Lower lobe of right lung (tissue), 2 donors: ENCODE results near the gene PHACTR3. TPM values are rescaled to one million over a fixed set of nuclear protein-coding genes. Genes with fewer than 3 reads are reported as not detected.

Experiments used
- ATAC-seq, 2 donors: fragments of 200-7000 bp; cut with Tn5 transposase; one replicate each; pipeline ENCODE4 v1.9.1; 2020 to 2022; ENCODE audit warnings: mild to moderate bottlenecking in 2 of 2, moderate library complexity in 2 of 2
- DNase-seq: peaks from one replicate; pipeline ENCODE4 v3.0.0-alpha.2; 2020
- H3K27ac ChIP-seq: fragments of 200-600 bp; one replicate; pipeline ENCODE4 v1.8.0; 2022
- H3K27me3 ChIP-seq: fragments of 200-600 bp; one replicate; pipeline ENCODE4 v1.8.0; 2022; ENCODE audit warnings: low read depth
- H3K36me3 ChIP-seq: fragments of 200-600 bp; one replicate; pipeline ENCODE4 v1.8.0; 2022; ENCODE audit warnings: mild to moderate bottlenecking
- H3K4me1 ChIP-seq: fragments of 200-600 bp; one replicate; pipeline ENCODE4 v1.8.0; 2022
- H3K4me3 ChIP-seq: fragments of 200-600 bp; one replicate; pipeline ENCODE4 v1.8.0; 2022; ENCODE audit warnings: mild to moderate bottlenecking
- H3K9me3 ChIP-seq: fragments of 200-600 bp; one replicate; pipeline ENCODE4 v1.8.0; 2022
- CTCF ChIP-seq: fragments of 200-600 bp; IDR thresholded peaks from one replicate; pipeline ENCODE4 v1.8.0; 2022; ENCODE audit warnings: antibody characterized with exemption, mild to moderate bottlenecking
- intact Hi-C: fragments of 100-400 bp; cut with DNase I; formaldehyde crosslinking; loops from one replicate; pipeline ENCODE4 v1.11.0; 2022
- total RNA-seq: library from RNA; stranded (reverse); fragmentation: NEBNext Ultra II Directional; extraction: Animal tissue kit (Norgen Biotek cat#: 25700); gene quantifications from one replicate; pipeline ENCODE4 v1.2.1, GENCODE V29; 2021
- donor health status: DM: no; HTN: yes; CAD: no; lungs with severe emphysema.

PHACTR3 gene
- total RNA-seq, 1 donor from 2014 or later: 9.0 TPM

GRCh38 chr20:59823491-59824259, 219.3 kb downstream of the PHACTR3 start:
- TF ChIP-seq CTCF: no peak
- H3K4me1 ChIP-seq: peaks cover 5% of the 10 kb centered on the region
- no peak overlapping the region for H3K4me3 ChIP-seq
- H3K9me3 ChIP-seq: no peaks in the 10 kb centered on the region
- DNase-seq: no peak
- H3K27ac ChIP-seq: no peak overlapping the region
- no peak for ATAC-seq
- H3K27me3 ChIP-seq: no peaks in the 10 kb centered on the region
- no peaks in the 10 kb centered on the region for H3K36me3 ChIP-seq
- intact Hi-C loops: no loop called here

- Histone ChIP-seq H3K4me1 (peaks cover 5% of the 10 kb centered on the region), H3K4me3 (no peak overlapping the region), H3K27me3 (no peaks in the 10 kb centered on the region), H3K27ac (no peak overlapping the region), H3K9me3 (no peaks in the 10 kb centered on the region), H3K36me3 (no peaks in the 10 kb centered on the region)
- ATAC-seq (no peak), DNase-seq (no peak)
- no peak for TF ChIP-seq CTCF
- intact Hi-C loops: no loop called here
Measured at GRCh38 chr20:59824711-59825562, 220.6 kb downstream of the PHACTR3 start.

GRCh38 chr20:59825563-59825920, 221.2 kb downstream of the PHACTR3 start:
- intact Hi-C loops: no loop called here
- Histone ChIP-seq H3K36me3 (no peaks in the 10 kb centered on the region), H3K27me3 (no peaks in the 10 kb centered on the region), H3K4me3 (no peak overlapping the region), H3K27ac (peak overlapping the region; percentile 31), H3K4me1 (peaks cover 5% of the 10 kb centered on the region), H3K9me3 (no peaks in the 10 kb centered on the region)
- DNase-seq (no peak), ATAC-seq (no peak)
- no peak for TF ChIP-seq CTCF

GRCh38 chr20:59825944-59826759, 221.8 kb downstream of the PHACTR3 start:
- Histone ChIP-seq H3K4me3 (no peak overlapping the region), H3K36me3 (no peaks in the 10 kb centered on the region), H3K4me1 (peaks cover 5% of the 10 kb centered on the region), H3K9me3 (no peaks in the 10 kb centered on the region), H3K27me3 (no peaks in the 10 kb centered on the region), H3K27ac (peak overlapping the region; percentile 67)
- intact Hi-C loops: no loop called here
- ATAC-seq: peak; percentile 88 to 90
- DNase-seq: peak; percentile 78
- TF ChIP-seq CTCF: no peak
